NCI-H2029 (cell line): ENCODE data around the gene SORL1.
A peak's percentile ranks its signal among the peaks of the same experiment; 100 is the strongest.

Experiments used
- DNase-seq: peaks from one replicate; lab custom pipeline; 2025; lab: John Stamatoyannopoulos, UW

SORL1 gene

DNA sequence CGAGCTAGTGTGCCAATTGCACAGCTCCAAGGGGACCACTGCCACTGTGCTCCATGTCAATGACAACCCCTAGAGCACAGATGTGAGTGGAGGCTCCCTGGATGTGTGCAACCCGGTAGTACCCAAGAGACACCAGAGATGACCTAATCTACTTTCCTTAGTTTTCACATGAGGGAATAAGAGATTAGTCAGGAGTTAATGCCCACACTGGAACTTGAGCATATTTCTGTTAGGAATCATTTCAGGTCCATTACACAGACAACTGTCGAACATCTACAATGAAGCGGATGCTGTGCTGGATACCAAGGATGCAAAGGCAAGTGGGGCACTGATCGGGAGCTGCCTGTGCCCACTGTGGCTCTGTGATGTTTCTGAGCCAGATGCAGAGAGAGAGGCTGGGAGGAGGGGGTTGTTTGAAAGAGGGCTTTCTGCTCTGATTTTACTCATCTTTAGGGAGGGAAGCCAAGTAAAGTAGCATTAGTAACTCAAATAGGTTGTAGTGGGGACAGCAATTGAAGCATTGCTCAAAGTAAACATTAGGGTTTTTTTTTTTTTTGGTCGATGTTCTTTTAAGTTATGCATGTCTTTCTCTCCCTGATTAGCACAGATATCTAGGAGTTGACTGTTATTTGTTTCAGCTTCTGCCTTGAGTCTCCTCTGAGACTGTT, 83.1 kb downstream of the SORL1 start:
- no peak for DNase-seq

DNA sequence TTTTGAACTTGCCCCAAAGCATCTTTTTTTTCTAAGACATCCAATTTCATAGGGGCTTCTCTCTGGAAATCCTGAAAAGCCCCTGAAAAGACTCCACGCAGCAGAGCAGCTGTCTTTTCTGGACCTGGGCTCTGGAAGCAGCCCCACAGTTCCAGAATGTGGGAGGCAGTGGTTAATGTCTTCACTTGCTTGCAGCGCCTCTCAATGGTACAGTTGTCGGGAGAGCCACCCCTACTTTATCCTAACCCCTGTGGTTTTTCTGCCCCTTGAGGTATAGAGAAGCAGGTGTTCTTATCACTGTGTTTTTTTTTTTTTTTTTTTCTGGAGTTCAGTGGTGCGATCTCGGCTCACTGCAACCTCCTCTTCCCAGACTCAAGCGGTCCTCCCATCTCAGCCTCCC, 84.0 kb downstream of the SORL1 start:
- DNase-seq, result no peak

DNA sequence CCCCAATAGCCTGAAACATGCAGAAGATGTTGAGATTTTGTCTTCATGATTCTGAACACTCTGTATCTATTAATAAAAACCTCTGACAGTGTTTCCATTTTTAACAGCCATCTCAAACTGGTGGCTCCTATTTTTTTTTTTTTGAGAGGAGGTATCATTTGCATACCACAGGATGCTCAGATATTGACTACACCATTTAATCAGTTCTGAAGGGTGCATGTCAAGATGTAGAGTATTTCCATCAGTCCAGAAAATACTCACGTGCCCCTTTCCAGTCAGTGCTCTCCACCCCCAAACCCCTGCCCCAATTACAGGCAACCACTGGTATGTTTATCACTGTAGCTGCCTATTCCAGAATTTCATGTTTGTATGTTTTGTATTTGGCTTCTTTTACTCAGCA, 85.9 kb downstream of the SORL1 start:
- no peak for DNase-seq

DNA sequence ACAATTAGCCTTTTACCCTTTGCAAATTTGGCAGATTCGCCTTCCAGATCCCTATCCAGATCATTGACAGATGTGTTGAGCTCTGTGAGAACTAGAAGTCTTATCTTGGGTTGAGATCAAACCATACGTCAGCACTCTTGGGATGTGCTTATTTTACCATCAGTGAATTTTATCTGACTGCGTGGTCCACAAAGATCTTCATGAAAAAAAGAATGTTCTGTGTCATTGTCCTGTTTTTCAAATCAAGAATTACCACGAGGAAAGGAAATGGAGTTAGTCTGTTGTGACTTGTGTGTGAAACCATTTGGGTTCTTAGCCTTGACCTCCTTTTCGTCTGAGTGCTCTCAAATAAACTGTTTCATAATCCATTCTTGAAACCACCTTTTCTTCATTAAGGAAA, 86.9 kb downstream of the SORL1 start:
- DNase-seq, result no peak

DNA sequence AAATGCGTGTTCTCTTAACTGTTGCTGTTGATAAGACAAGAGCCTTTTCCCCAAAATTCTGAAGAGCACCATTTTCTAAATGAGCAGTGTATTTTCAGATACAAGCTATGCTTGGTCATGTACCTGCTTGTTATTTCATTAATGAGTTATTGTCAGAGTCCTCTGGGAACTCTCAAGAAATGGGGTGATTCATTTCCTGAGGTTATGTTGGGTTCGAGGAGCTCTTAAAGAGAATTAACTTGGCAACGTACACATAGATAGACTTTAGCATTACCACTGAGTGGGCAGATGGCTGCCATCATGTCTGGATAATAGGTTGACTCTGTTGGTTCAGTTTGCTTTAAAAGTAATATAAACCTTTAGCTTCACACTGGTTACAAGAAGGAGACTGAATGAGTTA, 88.5 kb downstream of the SORL1 start:
- no peak for DNase-seq

DNA sequence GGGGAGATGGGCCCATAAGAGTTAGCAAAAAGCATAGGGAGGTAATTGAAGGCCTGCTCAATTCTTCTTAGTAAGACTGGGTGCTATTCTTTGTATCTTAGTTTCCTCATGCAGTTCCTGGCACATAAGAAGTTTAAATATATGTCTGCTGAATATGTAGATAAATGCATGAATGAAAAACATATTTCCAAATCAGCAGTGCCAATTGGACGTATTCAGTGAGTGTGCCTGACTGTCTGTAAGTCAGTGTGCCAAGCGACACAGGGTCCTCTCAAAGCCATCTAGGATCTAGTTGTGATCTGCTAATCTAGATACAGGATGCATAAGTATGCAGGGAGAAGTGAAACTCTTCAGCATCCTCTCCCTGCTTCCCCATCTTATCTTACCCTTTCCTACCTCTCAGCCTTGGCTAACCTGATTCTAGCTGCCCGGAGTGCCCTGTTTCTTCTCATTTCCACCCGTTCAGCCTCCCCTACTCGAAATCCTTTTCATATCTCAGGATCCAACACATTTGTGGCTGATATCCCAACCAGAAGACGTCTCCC, 91.8 kb downstream of the SORL1 start:
- no peak for DNase-seq

DNA sequence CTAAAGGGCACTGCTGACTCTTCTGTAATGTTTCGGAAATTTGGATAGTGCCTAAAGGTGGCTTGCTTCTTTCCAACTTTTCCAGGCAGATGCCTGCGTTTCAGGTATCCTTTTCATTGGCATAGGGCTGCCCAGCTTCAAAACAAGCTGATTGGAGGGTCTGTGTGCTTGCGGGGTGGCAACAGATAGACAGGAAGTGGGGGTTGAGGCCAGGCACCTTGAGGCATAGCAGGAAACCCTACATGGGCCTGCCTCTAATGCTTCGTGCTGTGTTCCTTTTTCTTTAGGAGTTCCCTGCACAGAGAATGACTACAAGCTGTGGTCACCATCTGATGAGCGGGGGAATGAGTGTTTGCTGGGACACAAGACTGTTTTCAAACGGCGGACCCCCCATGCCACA, 92.8 kb downstream of the SORL1 start:
- DNase-seq, result no peak

DNA sequence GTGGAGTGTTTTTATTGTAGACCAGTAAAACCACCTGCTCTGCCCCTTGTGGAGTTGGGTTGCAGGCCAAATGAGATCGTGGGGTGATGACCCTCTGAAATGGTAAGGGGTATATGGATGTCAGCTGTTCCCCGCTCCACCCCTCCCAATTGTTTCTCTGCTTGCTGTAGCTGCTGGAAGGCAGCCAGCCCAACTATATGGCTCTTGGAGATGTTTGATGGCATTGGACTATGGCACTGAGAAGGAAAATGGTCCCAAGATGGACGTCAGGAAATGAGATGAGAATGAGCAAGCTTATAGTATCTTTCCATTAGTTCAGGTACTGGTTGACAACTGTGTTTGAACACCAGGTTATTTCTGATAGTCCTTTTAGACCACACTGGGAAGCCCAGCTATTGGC, 95.5 kb downstream of the SORL1 start:
- no peak for DNase-seq

DNA sequence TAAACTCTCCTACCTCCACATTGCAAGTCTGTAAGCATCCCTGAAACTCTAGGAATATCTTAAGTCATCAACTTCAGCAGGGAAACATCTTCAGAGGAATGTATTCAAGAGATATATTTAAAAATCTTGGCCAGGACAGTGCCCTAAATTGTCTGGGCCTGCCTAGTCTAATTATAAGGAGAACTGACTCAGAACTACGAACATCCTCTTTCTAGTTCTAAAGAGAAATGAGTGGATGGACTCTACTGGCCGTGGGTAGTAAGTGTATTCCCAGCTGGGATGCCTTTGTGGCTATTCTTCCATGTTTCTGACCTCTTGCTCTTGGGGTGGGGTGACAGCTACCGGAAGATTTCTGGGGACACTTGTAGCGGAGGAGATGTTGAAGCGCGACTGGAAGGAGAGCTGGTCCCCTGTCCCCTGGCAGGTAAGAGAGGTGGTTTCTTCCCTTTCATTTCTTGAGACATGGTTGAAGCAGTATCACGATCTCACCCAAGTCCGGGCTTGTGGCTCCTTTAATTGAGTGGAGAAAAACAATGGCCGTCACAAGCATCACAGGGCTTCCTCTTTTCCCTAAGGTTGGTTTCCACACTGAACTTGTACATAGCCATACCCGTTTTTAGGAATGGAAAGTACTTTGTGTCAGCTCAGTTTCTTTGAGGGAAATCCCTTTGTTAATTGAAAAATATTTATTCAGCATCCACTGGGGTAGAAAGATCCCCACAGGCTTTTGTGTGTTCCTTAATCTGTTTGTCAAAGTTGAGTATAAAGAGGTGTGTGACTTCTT, 98.3 kb downstream of the SORL1 start:
- no peak for DNase-seq

DNA sequence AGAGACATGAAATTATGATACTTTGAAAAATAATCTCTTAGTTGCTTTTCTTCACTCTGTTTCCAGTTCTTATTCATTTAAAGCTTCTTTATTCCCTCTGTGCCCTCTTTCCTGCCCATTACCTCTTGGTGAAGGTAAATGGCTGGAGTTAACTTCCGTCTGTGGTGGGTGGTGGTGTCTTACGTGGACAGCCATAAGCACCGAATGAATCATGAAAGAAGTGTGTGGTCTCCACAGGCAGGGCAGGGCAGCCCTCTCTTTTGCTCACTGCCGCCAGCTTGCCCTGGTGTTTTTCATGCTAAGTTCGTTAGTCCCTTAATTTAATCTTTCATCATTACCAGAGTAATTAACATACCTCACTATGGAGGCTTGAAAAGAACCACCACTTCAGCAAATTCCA, 99.3 kb downstream of the SORL1 start:
- no peak for DNase-seq

DNA sequence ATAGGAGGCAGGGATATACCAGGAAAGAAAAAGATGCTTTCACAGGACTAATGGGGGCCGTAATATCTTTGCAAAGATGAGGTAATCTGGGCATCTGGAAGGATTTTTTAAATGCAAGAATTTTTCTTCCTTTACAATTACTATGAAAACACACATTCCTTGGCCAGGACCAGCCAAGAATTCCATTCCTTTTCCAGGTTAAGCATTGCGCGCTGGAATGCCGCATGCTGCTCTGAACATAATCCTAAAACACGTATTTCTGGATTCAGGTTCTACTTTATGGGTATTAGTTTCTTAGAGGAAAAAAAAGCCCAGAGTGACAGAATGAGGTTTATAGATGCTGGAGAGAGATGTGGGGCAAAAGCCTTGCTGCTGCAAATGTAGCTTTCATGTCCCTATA, 100.0 kb downstream of the SORL1 start:
- DNase-seq, result no peak

DNA sequence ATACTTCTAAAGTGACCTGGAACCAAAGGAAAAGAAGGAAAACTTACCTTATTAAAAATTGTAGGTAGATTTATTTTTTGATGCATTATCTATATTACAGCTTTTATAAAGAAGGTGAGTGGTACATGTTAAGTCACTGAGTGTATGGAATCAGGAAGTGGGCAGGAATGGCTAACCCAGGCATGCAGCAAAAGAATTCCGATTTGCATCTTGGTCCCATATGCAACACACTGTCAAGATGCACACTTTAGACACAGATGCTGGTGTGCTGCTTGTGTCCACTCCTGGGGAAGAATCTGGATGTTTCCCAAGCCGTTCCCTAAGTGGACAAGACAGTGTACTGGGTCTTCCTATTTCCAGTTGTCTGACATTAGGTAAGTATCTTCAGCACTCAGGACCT, 100.5 kb downstream of the SORL1 start:
- DNase-seq, result no peak

DNA sequence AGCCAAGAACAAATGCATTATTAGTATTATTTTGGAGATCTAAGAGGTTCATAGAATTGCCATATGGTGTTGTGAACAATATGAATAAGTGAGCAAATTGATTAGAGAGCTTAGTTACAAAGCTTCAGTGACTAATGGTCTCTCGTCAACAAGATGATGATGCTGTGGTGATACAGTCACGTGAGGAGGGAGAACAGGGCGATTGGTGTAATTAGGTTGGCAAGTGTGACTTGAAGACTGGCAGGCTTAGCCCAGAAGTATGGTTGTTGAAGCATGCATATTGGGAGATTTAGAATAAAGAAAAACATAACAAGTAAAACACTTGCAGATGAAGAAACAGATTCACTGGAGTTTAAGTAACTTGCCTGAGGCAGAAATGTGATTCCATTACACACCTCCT, 101.3 kb downstream of the SORL1 start:
- DNase-seq, result no peak

DNA sequence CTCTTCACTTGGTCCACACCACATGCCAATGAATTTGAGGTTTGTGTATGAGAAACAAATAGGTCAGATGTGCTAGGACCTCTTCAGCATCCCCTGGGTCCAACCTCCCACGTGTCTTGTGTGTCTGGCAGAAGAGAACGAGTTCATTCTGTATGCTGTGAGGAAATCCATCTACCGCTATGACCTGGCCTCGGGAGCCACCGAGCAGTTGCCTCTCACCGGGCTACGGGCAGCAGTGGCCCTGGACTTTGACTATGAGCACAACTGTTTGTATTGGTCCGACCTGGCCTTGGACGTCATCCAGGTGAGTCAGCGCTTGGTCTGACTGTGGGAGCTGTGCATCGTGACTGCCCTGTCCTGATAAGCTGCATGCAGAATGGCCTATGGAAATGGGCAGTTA, 101.7 kb downstream of the SORL1 start:
- peak; percentile 44 for DNase-seq

DNA sequence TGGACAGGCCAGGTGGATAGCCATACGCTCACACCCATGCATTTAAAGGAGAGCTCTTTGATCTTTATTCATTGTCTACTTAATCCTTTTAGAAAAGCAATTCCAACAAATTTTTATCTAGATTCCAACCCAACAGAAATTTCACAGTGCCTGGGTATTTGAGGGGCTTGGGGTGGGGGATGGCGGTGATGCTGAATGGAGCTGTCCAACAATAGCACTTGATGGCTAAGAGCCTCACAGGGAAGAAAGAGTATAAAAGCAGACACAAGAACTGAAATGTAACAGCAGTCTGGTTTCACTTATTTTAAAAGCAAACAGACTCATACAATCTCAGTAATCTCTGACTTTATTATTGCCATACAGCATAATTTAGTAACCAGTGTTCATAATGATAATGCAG, 102.4 kb downstream of the SORL1 start:
- no peak for DNase-seq

DNA sequence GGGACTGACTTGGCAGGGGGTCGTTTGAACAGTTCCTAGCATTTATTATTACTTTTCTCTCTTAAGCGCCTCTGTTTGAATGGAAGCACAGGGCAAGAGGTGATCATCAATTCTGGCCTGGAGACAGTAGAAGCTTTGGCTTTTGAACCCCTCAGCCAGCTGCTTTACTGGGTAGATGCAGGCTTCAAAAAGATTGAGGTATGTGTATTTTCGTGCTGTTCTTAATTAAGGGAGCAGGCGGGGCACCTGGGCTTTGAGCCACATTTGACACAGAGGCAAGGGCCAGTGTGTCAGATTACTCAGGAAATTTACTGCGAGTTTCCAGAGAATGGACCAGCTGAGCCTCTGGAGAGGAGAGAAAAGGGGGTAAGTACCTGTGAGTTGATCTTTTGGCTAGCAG, 103.0 kb downstream of the SORL1 start:
- DNase-seq, result peak; percentile 63

DNA sequence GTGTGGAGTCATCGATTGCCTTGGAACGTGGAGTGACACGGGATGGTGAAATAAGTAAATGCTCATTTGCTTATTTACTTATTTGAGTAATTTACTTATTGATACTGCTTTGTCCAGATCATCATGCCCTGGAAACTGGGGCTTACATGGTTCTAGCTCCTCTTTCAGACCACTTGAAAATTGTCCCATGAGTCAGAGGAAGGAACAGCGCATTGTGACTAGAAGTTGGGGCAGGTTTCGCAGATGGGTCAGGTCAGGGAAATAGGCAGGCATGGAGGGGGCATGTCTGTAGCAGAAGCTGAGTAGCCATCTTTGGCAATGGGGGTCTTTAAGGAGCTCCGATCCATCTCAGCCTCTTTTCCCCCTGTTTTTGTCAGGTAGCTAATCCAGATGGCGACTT, 104.8 kb downstream of the SORL1 start:
- DNase-seq, result no peak

DNA sequence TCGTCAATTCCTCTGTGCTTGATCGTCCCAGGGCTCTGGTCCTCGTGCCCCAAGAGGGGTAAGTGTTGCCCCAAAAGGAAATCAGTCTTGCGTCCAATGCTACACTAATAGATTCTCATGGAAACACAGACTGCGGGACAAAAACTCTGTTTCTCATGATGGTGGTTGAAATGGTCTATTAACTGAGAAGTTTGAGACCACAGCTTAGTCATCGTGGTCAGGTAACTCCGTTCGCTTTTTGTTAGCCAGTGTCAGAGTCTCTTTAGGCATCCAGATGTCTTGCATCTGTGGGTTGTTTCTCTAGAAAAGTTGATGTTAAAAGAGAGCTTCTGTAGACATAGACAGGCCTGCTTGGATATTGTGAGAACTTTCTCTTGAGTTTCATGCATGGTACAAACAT, 105.2 kb downstream of the SORL1 start:
- DNase-seq, result no peak

DNA sequence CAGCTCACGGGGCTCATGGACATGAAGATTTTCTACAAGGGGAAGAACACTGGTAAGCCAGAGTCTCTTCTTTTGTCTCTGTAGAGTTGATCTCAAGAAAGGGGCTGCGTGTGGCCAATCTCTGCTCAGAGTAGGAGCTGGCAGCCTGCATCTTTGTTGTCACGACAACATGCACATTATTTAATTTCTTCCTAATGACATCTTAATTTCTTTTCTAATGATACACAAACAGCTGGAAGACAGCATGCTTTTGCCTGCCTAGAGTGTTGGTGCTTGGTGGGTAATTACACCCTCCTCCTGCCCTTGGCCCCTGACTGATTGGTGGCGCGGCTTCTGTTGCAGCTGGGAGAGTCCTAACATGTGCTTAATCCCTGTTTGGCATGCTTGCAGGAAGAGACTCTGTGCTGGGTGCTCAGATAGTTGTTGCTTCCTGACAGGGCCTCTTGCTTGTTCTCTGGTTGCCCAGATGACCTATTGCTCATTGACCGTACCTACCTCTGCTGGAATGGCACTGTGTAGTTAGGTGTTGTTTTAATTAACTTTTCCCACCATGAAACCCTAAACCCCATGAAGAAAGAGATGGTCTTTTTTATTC, 107.6 kb downstream of the SORL1 start:
- DNase-seq, result no peak

DNA sequence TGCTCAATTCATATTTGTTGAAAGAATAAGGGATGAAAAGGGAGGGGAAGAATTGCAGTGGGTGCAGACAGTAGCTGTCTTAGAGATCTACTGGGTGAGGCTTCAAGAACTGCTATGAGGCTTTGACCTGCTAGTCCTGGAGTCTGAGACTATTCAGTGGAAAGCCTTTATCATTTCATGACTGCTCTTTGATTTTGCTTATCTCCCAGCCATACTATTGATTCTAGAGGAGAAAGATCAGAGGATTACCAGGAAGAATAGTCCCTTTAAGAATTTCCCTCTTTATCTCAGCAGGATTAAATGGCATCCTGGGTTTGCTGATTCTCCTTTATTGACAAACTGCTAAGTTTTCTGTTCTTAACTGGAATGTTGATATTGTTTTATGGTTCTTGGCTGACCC, 108.1 kb downstream of the SORL1 start:
- DNase-seq, result no peak

DNA sequence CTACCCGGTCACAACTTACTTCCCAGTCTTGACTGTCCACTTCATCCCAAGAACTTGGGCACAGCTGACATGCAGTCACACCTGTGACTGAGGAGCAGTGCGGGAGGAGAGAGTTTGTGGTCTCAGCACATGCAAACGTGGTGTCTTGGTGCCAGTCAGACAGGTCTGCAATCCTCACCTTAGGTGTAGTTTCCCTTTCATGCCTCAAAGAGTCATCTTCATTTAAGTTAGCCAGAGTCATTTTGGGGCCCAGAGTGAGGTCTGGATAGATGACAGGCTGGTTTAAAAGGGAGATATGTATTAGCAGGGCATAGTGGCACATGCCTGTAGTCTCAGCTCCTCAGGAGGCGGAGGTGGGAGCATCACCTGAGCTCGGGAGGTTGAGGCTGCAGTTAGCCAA, 109.1 kb downstream of the SORL1 start:
- DNase-seq, result no peak

DNA sequence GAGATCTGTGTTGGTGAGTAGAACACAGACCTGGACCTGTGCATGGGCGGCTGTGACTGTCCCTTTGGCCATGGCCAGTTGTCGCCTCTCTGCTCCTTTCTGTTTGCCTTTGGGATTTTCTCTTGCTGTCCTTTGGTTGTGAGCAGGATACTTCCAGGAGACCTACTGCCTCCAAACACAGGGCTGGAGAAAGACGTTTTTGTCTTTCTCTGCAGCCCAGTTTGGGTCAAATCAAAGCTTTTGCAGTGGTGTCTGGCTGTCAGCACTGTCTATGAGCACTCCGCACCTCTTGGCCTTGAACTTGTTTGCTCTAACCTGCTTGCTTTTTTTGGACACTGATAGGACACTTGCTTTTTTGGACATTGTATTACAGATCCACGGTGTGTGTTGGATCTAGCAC, 109.6 kb downstream of the SORL1 start:
- DNase-seq, result no peak

DNA sequence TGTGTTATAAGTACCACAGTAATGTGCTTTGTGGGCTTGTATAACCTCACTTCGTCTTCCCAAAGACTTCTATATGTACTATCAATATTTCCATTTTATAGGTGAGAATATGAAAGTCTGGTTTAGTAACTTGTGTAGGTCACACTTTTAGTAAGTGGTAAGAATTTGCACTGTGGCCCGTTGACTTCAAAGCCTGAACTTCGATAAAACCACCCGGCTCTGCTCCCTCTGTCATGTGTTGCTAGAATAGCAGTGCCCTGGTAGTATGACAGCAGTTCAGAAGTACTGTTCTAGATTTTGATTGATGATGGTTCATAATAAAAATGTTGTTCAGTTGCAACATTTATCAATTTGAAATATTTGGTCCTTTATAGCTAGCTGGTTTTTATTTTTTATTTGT, 110.9 kb downstream of the SORL1 start:
- DNase-seq, result no peak
